H1 (cell line): Measurements from ENCODE around the gene UBE2O. TPM values are rescaled to one million over a fixed set of nuclear protein-coding genes. Genes with fewer than 3 reads are reported as not detected.
A peak's percentile ranks its signal among the peaks of the same experiment; 100 is the strongest.

Experiments
- CTCF ChIA-PET: fragments of 300-600 bp; sonication (Branson Sonifier 250); formaldehyde crosslinking; loops from one replicate; lab custom pipeline; 2021; ENCODE audit not compliant: partially characterized antibody; lab: Charles Lee
- POLR2A ChIA-PET: fragments of 300-600 bp; sonication (Branson Sonifier 250); formaldehyde crosslinking; loops from one replicate; lab custom pipeline; 2021; ENCODE audit warnings: inconsistent platforms; ENCODE audit not compliant: partially characterized antibody; lab: Charles Lee
- DNase-seq, 2 experiments: peaks; one replicate each; pipeline versions ENCODE4 v3.0.0 to v3.0.0-alpha.2; 2010 to 2022; ENCODE audit warnings: low spot score in 2 of 2, low read depth in 1 of 2, mixed read lengths in 1 of 2
- FAIRE-seq: peaks from 2 replicates; lab custom pipeline; 2011; peaks lifted over from hg19 to GRCh38; lab: Jason Lieb, UNC
- H2AFZ ChIP-seq: 2 replicates; pipeline ENCODE4 v1.8.1; 2012; ENCODE audit warnings: low read length, inconsistent platforms
- H2AK5ac ChIP-seq: 2 replicates; pipeline ENCODE4 v1.6.1; 2013; ENCODE audit warnings: low read depth, low read length
- H2BK120ac ChIP-seq: replicated peaks from 2 replicates; pipeline ENCODE3; 2013; ENCODE audit warnings: low read depth, low read length, inconsistent platforms
- H2BK12ac ChIP-seq: 2 replicates; pipeline ENCODE4 v1.6.1; 2013; ENCODE audit warnings: low read depth, low read length
- H2BK15ac ChIP-seq: 2 replicates; pipeline ENCODE4 v1.6.1; 2013; ENCODE audit warnings: low read length
- H2BK20ac ChIP-seq: 2 replicates; pipeline ENCODE4 v1.6.1; 2013; ENCODE audit warnings: low read length
- H2BK5ac ChIP-seq: 2 replicates; pipeline ENCODE4 v1.6.1; 2013; ENCODE audit warnings: low read depth, low read length
- H3K14ac ChIP-seq: 2 replicates; pipeline ENCODE4 v1.6.1; 2013; ENCODE audit warnings: inconsistent platforms; ENCODE audit not compliant: insufficient read length
- H3K18ac ChIP-seq: 2 replicates; pipeline ENCODE4 v1.6.1; 2013; ENCODE audit warnings: low read length; ENCODE audit errors: extremely low read depth
- H3K23ac ChIP-seq: 2 replicates; pipeline ENCODE4 v1.6.1; 2013; ENCODE audit warnings: inconsistent platforms; ENCODE audit not compliant: insufficient read length
- H3K23me2 ChIP-seq: 2 replicates; pipeline ENCODE4 v1.6.1; 2013; ENCODE audit warnings: low read depth, low read length
- H3K27ac ChIP-seq: 2 replicates; pipeline ENCODE4 v1.6.1; 2011; ENCODE audit warnings: low read depth, low read length, inconsistent platforms
- H3K27me3 ChIP-seq, 4 experiments: replicated peaks in 1 of 4; 1 replicate in 1 of 4; 2 replicates in 3 of 4; pipeline versions ENCODE4 v1.6.1 to v1.8.1; 2011 to 2013; ENCODE audit warnings: low read length in 3 of 4, mild to moderate bottlenecking in 3 of 4, inconsistent platforms in 2 of 4, mixed read lengths in 2 of 4, moderate library complexity in 1 of 4; ENCODE audit not compliant: control insufficient read depth in 3 of 4, insufficient read depth in 3 of 4; ENCODE audit errors: extremely low read depth in 1 of 4
- H3K36me3 ChIP-seq, 4 experiments: 2 replicates each; pipeline versions ENCODE4 v1.6.1 to v1.8.1; 2011 to 2013; ENCODE audit warnings: mild to moderate bottlenecking in 4 of 4, low read length in 3 of 4, moderate library complexity in 2 of 4, control low read depth in 1 of 4, inconsistent platforms in 1 of 4; ENCODE audit not compliant: insufficient read depth in 4 of 4, control insufficient read depth in 2 of 4
- H3K4ac ChIP-seq: replicated peaks from 2 replicates; pipeline ENCODE3; 2013; ENCODE audit warnings: low read length, low read depth, mixed read lengths, inconsistent platforms; ENCODE audit not compliant: insufficient read length
- H3K4me1 ChIP-seq, 4 experiments: replicated peaks in 1 of 4; 1 replicate in 1 of 4; 2 replicates in 3 of 4; pipeline versions ENCODE4 v1.6.1 to v1.8.1; 2011 to 2013; ENCODE audit warnings: low read length in 3 of 4, inconsistent platforms in 2 of 4, mixed read lengths in 1 of 4; ENCODE audit not compliant: insufficient read depth in 4 of 4, control insufficient read depth in 3 of 4
- H3K4me2 ChIP-seq, 2 experiments: 2 replicates each; pipeline versions ENCODE4 v1.6.1 to v1.8.1; 2011 to 2013; ENCODE audit warnings: low read depth in 2 of 2, low read length in 2 of 2, control low read depth in 1 of 2, inconsistent platforms in 1 of 2, mild to moderate bottlenecking in 1 of 2; ENCODE audit not compliant: insufficient read depth in 1 of 2
- H3K4me3 ChIP-seq, 4 experiments: fragments of 200-600, 300-600 bp in 1 of 4; sonication (generic), shearing (Covaris generic), sonication (Bioruptor Twin) in 1 of 4; 2 replicates each; pipeline versions ENCODE4 v1.5.1 to v1.8.1; 2011 to 2016; ENCODE audit warnings: low read length in 4 of 4, low read depth in 3 of 4, control low read depth in 2 of 4, inconsistent platforms in 2 of 4, mild to moderate bottlenecking in 2 of 4, mixed read lengths in 1 of 4, moderate library complexity in 1 of 4; ENCODE audit not compliant: insufficient read depth in 2 of 4; ENCODE audit errors: extremely low read depth in 1 of 4
- H3K56ac ChIP-seq: replicated peaks from 2 replicates; pipeline ENCODE3; 2013; ENCODE audit warnings: low read depth, mild to moderate bottlenecking, mixed read lengths, low read length, inconsistent platforms; ENCODE audit not compliant: insufficient read length
- H3K79me1 ChIP-seq: 2 replicates; pipeline ENCODE4 v1.6.1; 2013; ENCODE audit warnings: low read depth, low read length, control low read depth
- H3K79me2 ChIP-seq, 2 experiments: 2 replicates each; pipeline versions ENCODE4 v1.6.1 to v1.8.1; 2012 to 2013; ENCODE audit warnings: low read length in 2 of 2, mild to moderate bottlenecking in 2 of 2, inconsistent platforms in 1 of 2; ENCODE audit not compliant: insufficient read depth in 2 of 2, control insufficient read depth in 1 of 2
- H3K9ac ChIP-seq, 4 experiments: replicated peaks in 1 of 4; 1 replicate in 1 of 4; 2 replicates in 3 of 4; pipeline versions ENCODE4 v1.6.1 to v1.8.1; 2011 to 2013; ENCODE audit warnings: low read depth in 3 of 4, low read length in 3 of 4, control low read depth in 2 of 4, mild to moderate bottlenecking in 2 of 4, moderate library complexity in 2 of 4, inconsistent platforms in 1 of 4; ENCODE audit errors: extremely low read depth in 1 of 4
- H3K9me3 ChIP-seq, 2 experiments: 2 replicates each; pipeline versions ENCODE4 v1.6.1 to v1.8.1; 2012 to 2013; ENCODE audit warnings: mild to moderate bottlenecking in 2 of 2, moderate library complexity in 2 of 2, control low read depth in 1 of 2, inconsistent platforms in 1 of 2, low read depth in 1 of 2, low read length in 1 of 2, mixed read lengths in 1 of 2; ENCODE audit not compliant: insufficient read depth in 2 of 2
- H4K20me1 ChIP-seq, 2 experiments: replicated peaks in 1 of 2; 2 replicates each; pipeline versions ENCODE3 to v1.8.1; 2011 to 2013; ENCODE audit warnings: inconsistent platforms in 2 of 2, low read length in 2 of 2, mild to moderate bottlenecking in 1 of 2; ENCODE audit not compliant: insufficient read depth in 2 of 2, control insufficient read depth in 1 of 2
- H4K5ac ChIP-seq: 2 replicates; pipeline ENCODE4 v1.6.1; 2013; ENCODE audit warnings: low read length, low read depth, mixed read lengths, inconsistent platforms; ENCODE audit not compliant: insufficient read length
- H4K8ac ChIP-seq: 2 replicates; pipeline ENCODE4 v1.8.0; 2013; ENCODE audit warnings: mild to moderate bottlenecking, moderate library complexity, low read length, inconsistent platforms; ENCODE audit not compliant: insufficient read depth; ENCODE audit errors: extremely low read depth
- H4K91ac ChIP-seq: replicated peaks from 2 replicates; pipeline ENCODE3; 2013; ENCODE audit warnings: low read length, mixed read lengths, inconsistent platforms; ENCODE audit not compliant: insufficient read length
- ASH2L ChIP-seq: fragments of 200-600, 300-600 bp; sonication (generic); IDR thresholded peaks from one replicate; pipeline ENCODE4 v1.7.1; 2017; ENCODE audit warnings: low read length
- BRCA1 ChIP-seq: IDR thresholded peaks from 2 replicates; pipeline ENCODE4 v1.6.1; 2012; ENCODE audit warnings: low read depth, low read length, improper control_type of control experiment
- CBX5 ChIP-seq: fragments of 300-800, 300-1000 bp; sonication (generic); IDR thresholded peaks from 2 replicates; pipeline ENCODE4 v1.7.1; 2016; ENCODE audit warnings: antibody characterized with exemption, low read length, low read depth
- EZH2 ChIP-seq: fragments of 200-600 bp; sonication (generic); IDR thresholded peaks from 2 replicates; pipeline ENCODE4 v1.7.1; 2012; ENCODE audit warnings: low read depth, mild to moderate bottlenecking, moderate library complexity, low read length, inconsistent platforms; ENCODE audit not compliant: severe bottlenecking
- HDAC2 ChIP-seq, 2 experiments: fragments of 300-600 bp in 1 of 2; sonication (generic) in 1 of 2; IDR thresholded peaks; 2 replicates each; pipeline ENCODE4 v1.6.1; 2011 to 2012; ENCODE audit warnings: low read depth in 2 of 2, low read length in 2 of 2, mild to moderate bottlenecking in 2 of 2, moderate library complexity in 2 of 2, borderline replicate concordance in 1 of 2, inconsistent platforms in 1 of 2
- RBBP5 ChIP-seq: IDR thresholded peaks from 2 replicates; pipeline ENCODE4 v1.7.1; 2012; ENCODE audit warnings: low read depth, mild to moderate bottlenecking, inconsistent platforms, low read length, moderate library complexity, borderline replicate concordance
- SIN3A ChIP-seq, 2 experiments: IDR thresholded peaks in 1 of 2; conservative IDR thresholded peaks in 1 of 2; 2 replicates each; pipeline ENCODE4 v1.6.1; 2011 to 2012; ENCODE audit warnings: low read length in 2 of 2, improper control_type of control experiment in 1 of 2, low read depth in 1 of 2, mild to moderate bottlenecking in 1 of 2
- SP1 ChIP-seq: IDR thresholded peaks from 2 replicates; pipeline ENCODE4 v1.6.1; 2011; ENCODE audit warnings: low read depth, low read length
- TCF12 ChIP-seq: IDR thresholded peaks from 2 replicates; pipeline ENCODE4 v1.6.1; 2011; ENCODE audit warnings: low read depth, mild to moderate bottlenecking, low read length
- USF2 ChIP-seq: IDR thresholded peaks from 2 replicates; pipeline ENCODE4 v1.6.1; 2011; ENCODE audit warnings: low read length, improper control_type of control experiment
- WGBS, 2 experiments: shearing (Covaris generic) in 1 of 2; methylation state at CpG; one replicate each; pipeline versions ENCODE4 v1.1.6 to v1.1.7; 2013 to 2015; ENCODE audit warnings: low lambda C conversion rate in 2 of 2, mixed read lengths in 2 of 2, inconsistent platforms in 1 of 2, low coverage in 1 of 2, missing lambda C conversion rate in 1 of 2; ENCODE audit not compliant: insufficient replicate concordance in 2 of 2, insufficient coverage in 1 of 2, insufficient read length in 1 of 2; ENCODE audit errors: extremely low coverage in 1 of 2, missing lambda C conversion rate in 1 of 2; 5-methylcytosine and 5-hydroxymethylcytosine counted together
- polyA plus RNA-seq, 7 experiments: library from polyadenylated mRNA; depleted of rRNA in 3 of 7; stranded (reverse) in 5 of 7; unstranded in 2 of 7; fragments of >200 nt in 5 of 7; fragments of 200-250 nt in 2 of 7; gene quantifications; 1 replicate in 5 of 7; 2 replicates in 1 of 7; 4 replicates in 1 of 7; pipeline versions ENCODE4 v1.2.1 to v1.2.3, GENCODE V29; 2011 to 2013; ENCODE audit warnings: missing spikeins in 2 of 7, mixed read lengths in 2 of 7
- total RNA-seq: library from RNA; stranded (reverse); fragmentation: NEBNext Ultra II Directional; extraction: Animal tissue kit (Norgen Biotek cat#: 25700); gene quantifications from 2 replicates; pipeline ENCODE4 v1.2.1, GENCODE V29; 2021

Gene UBE2O
- total and polyA plus RNA-seq, 2 of the 8 experiments (the other 6 are each of a cell fraction or from before 2014, with no cell fraction given) = 24.4 to 63.0 TPM

GRCh38 chr17:76462556-76463290 is 9.8 kb upstream of the UBE2O start:
- H3K23me2 ChIP-seq = no peaks in the 10 kb centered on the region
- no peak overlapping the region for H3K4me3 ChIP-seq
- 90% methylated on average over 19 of the region's 24 CpGs; no CpG with 5 or more reads in 1 of the 2 experiments for WGBS, 2 experiments
- no peak overlapping the region for H2BK12ac ChIP-seq
- H3K27ac ChIP-seq = no peak overlapping the region
- H2AFZ ChIP-seq = no peak overlapping the region
- H4K8ac ChIP-seq = peak overlapping the region; percentile 65; the same call in 1 of the 2 replicates
- H2BK5ac ChIP-seq = no peak overlapping the region; the same call in 1 of the 2 replicates
- H2BK20ac ChIP-seq = no peak overlapping the region
- no peak for FAIRE-seq
- H4K5ac ChIP-seq = no peak overlapping the region
- no peak overlapping the region for H2BK120ac ChIP-seq
- no peak overlapping the region for H2AK5ac ChIP-seq
- no peak overlapping the region for H4K91ac ChIP-seq
- DNase-seq = no peak
- H3K27me3 ChIP-seq = no peaks in the 10 kb centered on the region
- H3K4me2 ChIP-seq = no peak overlapping the region
- H2BK15ac ChIP-seq = no peak overlapping the region
- no peaks in the 10 kb centered on the region for H4K20me1 ChIP-seq
- H3K56ac ChIP-seq = no peak overlapping the region
- H3K9ac ChIP-seq = no peak overlapping the region
- H3K14ac ChIP-seq = no peak overlapping the region
- no peak overlapping the region for H3K23ac ChIP-seq
- no peaks in the 10 kb centered on the region for H3K79me2 ChIP-seq
- H3K36me3 ChIP-seq = no peaks in the 10 kb centered on the region
- no peaks in the 10 kb centered on the region for H3K79me1 ChIP-seq
- peaks cover 0 to 17% (median 3%) of the 10 kb centered on the region in 4 experiments; a peak in 4 of 7 replicates for H3K4me1 ChIP-seq
- ChIA-PET POLR2A (interaction anchor here (1.2 to 1.3 kb wide), 3 partner anchors 9 to 40 kb away, joined by 3 to 5 read pairs (median 3); partner anchors contain the start of gene UBE2O), CTCF (interaction anchor here (0.7 to 15.6 kb wide), 17 partner anchors 9 to 219 kb away, joined by 3 to 446 read pairs (median 4); partner anchors contain the start of genes PRCD, RHBDF2 and UBE2O)
- no peak overlapping the region for H3K4ac ChIP-seq
- no peak overlapping the region for H3K18ac ChIP-seq
- no peaks in the 10 kb centered on the region for H3K9me3 ChIP-seq
- TF ChIP-seq CBX5 = no peak
- TF ChIP-seq SP1 = no peak
- no peak for TF ChIP-seq BRCA1
- TF ChIP-seq SIN3A (conservative IDR thresholded peaks at IDR 0.05 in 1 of 2, IDR thresholded peaks at IDR 0.05 in 1 of 2; ENCODE audit: low read depth in 1 of 2, low read length in 2 of 2) = no peak
- no peak for TF ChIP-seq EZH2
- TF ChIP-seq TCF12 = no peak
- no peak for TF ChIP-seq HDAC2 (IDR thresholded peaks at IDR 0.05; ENCODE audit: borderline replicate concordance in 1 of 2, low read depth in 2 of 2, low read length in 2 of 2)
- TF ChIP-seq RBBP5 = no peak
- TF ChIP-seq USF2 = no peak
- TF ChIP-seq ASH2L = no peak
